ENCODE results near the gene SIK3.

- TF ChIP-seq POLR2A (IDR thresholded peaks at IDR 0.05) (no peak), CTCF (IDR thresholded peaks at IDR 0.05) (no peak)
These were observed 98.1 kb downstream of the SIK3 start for GRCh38 chr11:117000014-117000737.

Measured in adrenal gland (tissue), 5 donors.